ENCODE data around the gene CLIC1. TPM values are rescaled to one million over a fixed set of nuclear protein-coding genes. Genes with fewer than 3 reads are reported as not detected.

The CLIC1 gene
- polyA plus RNA-seq, 3 donors: 280 to 320 (median 296) TPM

- DNase-seq: no peak
Measured at GRCh38 chr6:31683591-31683990, 52.7 kb downstream of the CLIC1 start.

- no peak for DNase-seq
Measured at GRCh38 chr6:31681135-31681671, 55.1 kb downstream of the CLIC1 start.

Other genes with a start within 250 kb of the CLIC1 start
- 1 to 10 TPM; 1.4 to 1.9 (median 1.4) TPM for gene MICB, start 238.4 kb downstream of the CLIC1 start, polyA plus RNA-seq (ENCODE audit: insufficient read length in 3 of 3)
- 10 to 100 TPM; 19.5 to 24.1 (median 21.9) TPM for gene MCCD1, start 207.6 kb downstream of the CLIC1 start, polyA plus RNA-seq (ENCODE audit: insufficient read length in 3 of 3)
- 100 to 1,000 TPM; 563 to 680 (median 632) TPM for gene DDX39B, start 194.5 kb downstream of the CLIC1 start, polyA plus RNA-seq (ENCODE audit: insufficient read length in 3 of 3)
- 10 to 100 TPM in 1 of 3 donors, 1 to 10 TPM in 2; 6.5 to 11.3 (median 7.5) TPM for gene ATP6V1G2, start 189.9 kb downstream of the CLIC1 start, polyA plus RNA-seq (ENCODE audit: insufficient read length in 3 of 3)
- 10 to 100 TPM; 22.1 to 30.3 (median 26.5) TPM for gene NFKBIL1, start 188.9 kb downstream of the CLIC1 start, polyA plus RNA-seq (ENCODE audit: insufficient read length in 3 of 3)
- under 1 TPM; 0.27 to 0.42 (median 0.30) TPM for gene LTA, start 164.2 kb downstream of the CLIC1 start, polyA plus RNA-seq (ENCODE audit: insufficient read length in 3 of 3)
- gene TNF, start 161.0 kb downstream of the CLIC1 start, polyA plus RNA-seq (ENCODE audit: insufficient read length in 3 of 3): under 1 TPM in 1 of 3 donors, not detected in 2; 0.19 TPM
- 1 to 10 TPM; 1.8 to 2.7 (median 2.0) TPM for gene LTB, start 154.1 kb downstream of the CLIC1 start, polyA plus RNA-seq (ENCODE audit: insufficient read length in 3 of 3)
- 1 to 10 TPM; 5.0 to 6.7 (median 5.1) TPM for gene LST1, start 150.3 kb downstream of the CLIC1 start, polyA plus RNA-seq (ENCODE audit: insufficient read length in 3 of 3)
- gene NCR3, start 143.5 kb downstream of the CLIC1 start, polyA plus RNA-seq (ENCODE audit: insufficient read length in 3 of 3): under 1 TPM in 1 of 3 donors, not detected in 2; 0.43 TPM
- gene AIF1, start 121.3 kb downstream of the CLIC1 start, polyA plus RNA-seq (ENCODE audit: insufficient read length in 3 of 3): 10 to 100 TPM; 66.1 to 77.7 (median 74.7) TPM
- 100 to 1,000 TPM; 209 to 221 (median 210) TPM for gene PRRC2A, start 115.8 kb downstream of the CLIC1 start, polyA plus RNA-seq (ENCODE audit: insufficient read length in 3 of 3)
- 100 to 1,000 TPM; 245 to 281 (median 259) TPM for gene BAG6, start 83.9 kb downstream of the CLIC1 start, polyA plus RNA-seq (ENCODE audit: insufficient read length in 3 of 3)
- 100 to 1,000 TPM; 109 to 116 (median 110) TPM for gene APOM, start 80.6 kb downstream of the CLIC1 start, polyA plus RNA-seq (ENCODE audit: insufficient read length in 3 of 3)
- 10 to 100 TPM; 19.6 to 24.4 (median 20.5) TPM for gene C6orf47, start 75.8 kb downstream of the CLIC1 start, polyA plus RNA-seq (ENCODE audit: insufficient read length in 3 of 3)
- 10 to 100 TPM; 26.2 to 33.9 (median 33.8) TPM for gene GPANK1, start 71.5 kb downstream of the CLIC1 start, polyA plus RNA-seq (ENCODE audit: insufficient read length in 3 of 3)
- gene CSNK2B, start 70.5 kb downstream of the CLIC1 start, polyA plus RNA-seq (ENCODE audit: insufficient read length in 3 of 3): 100 to 1,000 TPM; 227 to 252 (median 236) TPM
- 10 to 100 TPM; 19.0 to 38.1 (median 35.1) TPM for gene LY6G5B, start 66.6 kb downstream of the CLIC1 start, polyA plus RNA-seq (ENCODE audit: insufficient read length in 3 of 3)
- 1 to 10 TPM; 2.6 to 4.3 (median 3.6) TPM for gene LY6G5C, start 55.5 kb downstream of the CLIC1 start, polyA plus RNA-seq (ENCODE audit: insufficient read length in 3 of 3)
- gene ABHD16A, start 33.2 kb downstream of the CLIC1 start, polyA plus RNA-seq (ENCODE audit: insufficient read length in 3 of 3): 10 to 100 TPM; 63.2 to 68.7 (median 63.5) TPM
- 1 to 10 TPM in 2 of 3 donors, under 1 TPM in 1; 0.43 to 1.0 (median 1.0) TPM for gene LY6G6F, start 29.7 kb downstream of the CLIC1 start, polyA plus RNA-seq (ENCODE audit: insufficient read length in 3 of 3)
- gene LY6G6D, start 21.2 kb downstream of the CLIC1 start, polyA plus RNA-seq (ENCODE audit: insufficient read length in 3 of 3): not detected
- gene LY6G6C, start 14.8 kb downstream of the CLIC1 start, polyA plus RNA-seq (ENCODE audit: insufficient read length in 3 of 3): under 1 TPM; 0.28 to 0.89 (median 0.69) TPM
- gene MPIG6B, start 13.2 kb downstream of the CLIC1 start, polyA plus RNA-seq (ENCODE audit: insufficient read length in 3 of 3): 1 to 10 TPM; 1.5 to 1.9 (median 1.7) TPM
- gene DDAH2, start 7.2 kb downstream of the CLIC1 start, polyA plus RNA-seq (ENCODE audit: insufficient read length in 3 of 3): 100 to 1,000 TPM; 189 to 234 (median 211) TPM
- 10 to 100 TPM; 18.1 to 54.6 (median 52.1) TPM for gene MSH5, start 3.5 kb upstream of the CLIC1 start, polyA plus RNA-seq (ENCODE audit: insufficient read length in 3 of 3)
- 10 to 100 TPM in 2 of 3 donors, 1 to 10 TPM in 1; 5.6 to 13.8 (median 10.7) TPM for gene SAPCD1, start 26.1 kb upstream of the CLIC1 start, polyA plus RNA-seq (ENCODE audit: insufficient read length in 3 of 3)
- gene VWA7, start 40.8 kb upstream of the CLIC1 start, polyA plus RNA-seq (ENCODE audit: insufficient read length in 3 of 3): 10 to 100 TPM in 2 of 3 donors, 1 to 10 TPM in 1; 8.8 to 14.0 (median 13.1) TPM
- 10 to 100 TPM; 60.0 to 71.2 (median 65.2) TPM for gene VARS1, start 59.2 kb upstream of the CLIC1 start, polyA plus RNA-seq (ENCODE audit: insufficient read length in 3 of 3)
- gene LSM2, start 70.4 kb upstream of the CLIC1 start, polyA plus RNA-seq (ENCODE audit: insufficient read length in 3 of 3): 10 to 100 TPM; 79.4 to 84.0 (median 81.1) TPM
- gene HSPA1L, start 78.8 kb upstream of the CLIC1 start, polyA plus RNA-seq (ENCODE audit: insufficient read length in 3 of 3): 1 to 10 TPM; 3.7 to 4.6 (median 3.8) TPM
- gene HSPA1A, start 79.0 kb upstream of the CLIC1 start, polyA plus RNA-seq (ENCODE audit: insufficient read length in 3 of 3): 100 to 1,000 TPM; 104 to 122 (median 112) TPM
- gene HSPA1B, start 91.2 kb upstream of the CLIC1 start, polyA plus RNA-seq (ENCODE audit: insufficient read length in 3 of 3): 100 to 1,000 TPM; 125 to 178 (median 158) TPM
- 10 to 100 TPM; 78.1 to 85.5 (median 82.5) TPM for gene NEU1, start 126.3 kb upstream of the CLIC1 start, polyA plus RNA-seq (ENCODE audit: insufficient read length in 3 of 3)
- 10 to 100 TPM; 35.1 to 68.8 (median 66.9) TPM for gene SLC44A4, start 142.5 kb upstream of the CLIC1 start, polyA plus RNA-seq (ENCODE audit: insufficient read length in 3 of 3)
- gene EHMT2, start 161.2 kb upstream of the CLIC1 start, polyA plus RNA-seq (ENCODE audit: insufficient read length in 3 of 3): 100 to 1,000 TPM in 1 of 3 donors, 10 to 100 TPM in 2; 92.0 to 100 (median 98.1) TPM
- gene ZBTB12, start 165.6 kb upstream of the CLIC1 start, polyA plus RNA-seq (ENCODE audit: insufficient read length in 3 of 3): 10 to 100 TPM; 27.7 to 35.2 (median 29.6) TPM
- 1 to 10 TPM; 3.3 to 4.8 (median 4.5) TPM for gene C2, start 191.2 kb upstream of the CLIC1 start, polyA plus RNA-seq (ENCODE audit: insufficient read length in 3 of 3)
- 1 to 10 TPM; 4.3 to 8.4 (median 6.5) TPM for gene CFB, start 209.6 kb upstream of the CLIC1 start, polyA plus RNA-seq (ENCODE audit: insufficient read length in 3 of 3)
- 100 to 1,000 TPM in 1 of 3 donors, 10 to 100 TPM in 2; 95.7 to 107 (median 95.8) TPM for gene NELFE, start 222.4 kb upstream of the CLIC1 start, polyA plus RNA-seq (ENCODE audit: insufficient read length in 3 of 3)
- 10 to 100 TPM; 49.2 to 54.8 (median 50.5) TPM for gene SKIC2, start 222.6 kb upstream of the CLIC1 start, polyA plus RNA-seq (ENCODE audit: insufficient read length in 3 of 3)
- 10 to 100 TPM; 33.8 to 37.2 (median 35.1) TPM for gene DXO, start 235.6 kb upstream of the CLIC1 start, polyA plus RNA-seq (ENCODE audit: insufficient read length in 3 of 3)
- gene C4A, start 245.5 kb upstream of the CLIC1 start, polyA plus RNA-seq (ENCODE audit: insufficient read length in 3 of 3): 10 to 100 TPM; 13.7 to 26.8 (median 16.1) TPM